Keratinocyte (primary cell): ENCODE measurements around the gene EN2. TPM values are rescaled to one million over a fixed set of nuclear protein-coding genes. Genes with fewer than 3 reads are reported as not detected.
A peak's percentile ranks its signal among the peaks of the same experiment; 100 is the strongest.

Experiments used
- DNase-seq: peaks from one replicate; pipeline ENCODE4 v3.0.0-alpha.2; 2011; ENCODE audit warnings: low read depth, missing footprints, low spot score
- FAIRE-seq: peaks from 2 replicates; lab custom pipeline; 2011; peaks lifted over from hg19 to GRCh38; lab: Jason Lieb, UNC
- H2AFZ ChIP-seq: 2 replicates; pipeline ENCODE4 v1.6.0; 2012; ENCODE audit warnings: low read length, control low read depth, inconsistent platforms; ENCODE audit not compliant: control insufficient read depth
- H3K27ac ChIP-seq: 2 replicates; pipeline ENCODE4 v1.5.1; 2011; ENCODE audit warnings: low read length; ENCODE audit not compliant: control insufficient read depth, insufficient read depth
- H3K27me3 ChIP-seq: 3 replicates; pipeline ENCODE4 v1.6.0; 2011; ENCODE audit warnings: low read length; ENCODE audit not compliant: control insufficient read depth, insufficient read depth; ENCODE audit errors: extremely low read depth
- H3K36me3 ChIP-seq, 2 experiments: 2 replicates in 1 of 2; 3 replicates in 1 of 2; pipeline ENCODE4 v1.5.1; 2011; ENCODE audit warnings: low read length in 2 of 2, mild to moderate bottlenecking in 1 of 2; ENCODE audit not compliant: control insufficient read depth in 2 of 2, insufficient read depth in 2 of 2; ENCODE audit errors: extremely low read depth in 1 of 2
- H3K4me1 ChIP-seq: 3 replicates; pipeline ENCODE4 v1.5.1; 2011; ENCODE audit warnings: low read length; ENCODE audit not compliant: control insufficient read depth, insufficient read depth; ENCODE audit errors: extremely low read depth
- H3K4me2 ChIP-seq: 3 replicates; pipeline ENCODE4 v1.6.0; 2011; ENCODE audit warnings: low read depth, low read length; ENCODE audit not compliant: control insufficient read depth, insufficient read depth; ENCODE audit errors: extremely low read depth
- H3K4me3 ChIP-seq, 3 experiments: fragments of 200-600 bp in 1 of 3; sonication (generic) in 1 of 3; 2 replicates in 2 of 3; 3 replicates in 1 of 3; pipeline ENCODE4 v1.5.1; 2011 to 2016; ENCODE audit warnings: low read length in 3 of 3, mild to moderate bottlenecking in 3 of 3, control low read depth in 2 of 3, inconsistent platforms in 1 of 3, low read depth in 1 of 3, mixed read lengths in 1 of 3, mixed run types in 1 of 3, moderate library complexity in 1 of 3; ENCODE audit not compliant: control insufficient read depth in 2 of 3, insufficient read depth in 2 of 3; ENCODE audit errors: extremely low read depth in 1 of 3
- H3K79me2 ChIP-seq: 2 replicates; pipeline ENCODE4 v1.6.0; 2012; ENCODE audit warnings: low read length; ENCODE audit not compliant: control insufficient read depth, insufficient read depth
- H3K9ac ChIP-seq: 3 replicates; pipeline ENCODE4 v1.6.0; 2011; ENCODE audit warnings: low read length; ENCODE audit not compliant: control insufficient read depth, insufficient read depth; ENCODE audit errors: extremely low read depth
- H3K9me1 ChIP-seq: 3 replicates; pipeline ENCODE4 v1.6.0; 2011; ENCODE audit warnings: low read length; ENCODE audit not compliant: control insufficient read depth, insufficient read depth; ENCODE audit errors: extremely low read depth
- H3K9me3 ChIP-seq: 2 replicates; pipeline ENCODE4 v1.5.1; 2012; ENCODE audit warnings: low read depth, low read length; ENCODE audit not compliant: control insufficient read depth
- H4K20me1 ChIP-seq: 3 replicates; pipeline ENCODE4 v1.6.0; 2011; ENCODE audit warnings: low read length; ENCODE audit not compliant: control insufficient read depth, insufficient read depth; ENCODE audit errors: extremely low read depth
- EZH2 ChIP-seq: IDR thresholded peaks from one replicate; pipeline ENCODE4 v1.6.1; 2012; ENCODE audit warnings: inconsistent platforms, mild to moderate bottlenecking, low read length, moderate library complexity
- dilution Hi-C: fragments of 300-500 bp; cut with MboI; formaldehyde crosslinking; loops from one replicate; pipeline ENCODE4 v1.7.0; 2020; ENCODE audit warnings: low sequenced_read_pairs; ENCODE audit not compliant: extremely low pct_ligation_motif_present
- polyA plus RNA-seq, 5 experiments: library from polyadenylated mRNA; depleted of rRNA in 3 of 5; stranded (reverse) in 3 of 5; stranded (forward) in 1 of 5; unstranded in 1 of 5; fragments of >200 nt; gene quantifications; 1 replicate in 1 of 5; 2 replicates in 3 of 5; 3 replicates in 1 of 5; pipeline versions ENCODE4 v1.2.1 to v1.2.3, GENCODE V29; 2011 to 2012; ENCODE audit warnings: missing spikeins in 2 of 5, low read depth in 1 of 5, low replicate concordance in 1 of 5
- TF ChIP-seq, protein P1 (sequence below), 3 experiments: IDR thresholded peaks in 1 of 3; conservative IDR thresholded peaks in 1 of 3; optimal IDR thresholded peaks in 1 of 3; 2 replicates in 2 of 3; 3 replicates in 1 of 3; pipeline versions ENCODE3 to v1.5.1; 2011; ENCODE audit warnings: low read length in 3 of 3, mild to moderate bottlenecking in 3 of 3, moderate library complexity in 2 of 3, control low read depth in 1 of 3, inconsistent platforms in 1 of 3; ENCODE audit not compliant: insufficient read depth in 2 of 3; ENCODE audit errors: extremely low read depth in 1 of 3

The EN2 gene
- polyA plus RNA-seq, 1 donor (not counting 4 experiments of a cell fraction or from before 2014, with no cell fraction given): 0.05 TPM

DNA sequence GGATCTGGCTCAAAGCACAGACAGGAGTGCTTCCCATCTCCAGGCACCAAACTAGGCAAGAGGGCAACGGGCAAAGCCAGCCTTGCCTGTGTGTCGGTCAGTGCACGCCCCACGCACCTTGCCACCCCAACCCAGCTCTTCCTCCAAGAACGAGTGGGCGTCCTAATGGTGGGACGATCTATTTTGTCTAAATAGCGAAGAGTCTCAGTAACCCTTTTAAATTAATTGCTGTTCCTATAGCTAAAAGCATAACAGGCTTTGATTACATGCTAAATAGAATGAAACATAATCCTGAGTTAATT, 12.2 kb downstream of the EN2 start:
- Histone ChIP-seq H3K36me3 (no peaks in the 10 kb centered on the region), H2AFZ (no peak overlapping the region), H3K27ac (no peak overlapping the region), H3K4me3 (no peak overlapping the region), H3K9me3 (no peaks in the 10 kb centered on the region), H3K27me3 (peaks cover 68% of the 10 kb centered on the region), H3K9me1 (no peaks in the 10 kb centered on the region), H3K79me2 (no peaks in the 10 kb centered on the region), H3K9ac (no peak overlapping the region), H3K4me1 (peaks cover 8% of the 10 kb centered on the region), H3K4me2 (no peak overlapping the region), H4K20me1 (no peaks in the 10 kb centered on the region)
- TF ChIP-seq, protein P1, sequence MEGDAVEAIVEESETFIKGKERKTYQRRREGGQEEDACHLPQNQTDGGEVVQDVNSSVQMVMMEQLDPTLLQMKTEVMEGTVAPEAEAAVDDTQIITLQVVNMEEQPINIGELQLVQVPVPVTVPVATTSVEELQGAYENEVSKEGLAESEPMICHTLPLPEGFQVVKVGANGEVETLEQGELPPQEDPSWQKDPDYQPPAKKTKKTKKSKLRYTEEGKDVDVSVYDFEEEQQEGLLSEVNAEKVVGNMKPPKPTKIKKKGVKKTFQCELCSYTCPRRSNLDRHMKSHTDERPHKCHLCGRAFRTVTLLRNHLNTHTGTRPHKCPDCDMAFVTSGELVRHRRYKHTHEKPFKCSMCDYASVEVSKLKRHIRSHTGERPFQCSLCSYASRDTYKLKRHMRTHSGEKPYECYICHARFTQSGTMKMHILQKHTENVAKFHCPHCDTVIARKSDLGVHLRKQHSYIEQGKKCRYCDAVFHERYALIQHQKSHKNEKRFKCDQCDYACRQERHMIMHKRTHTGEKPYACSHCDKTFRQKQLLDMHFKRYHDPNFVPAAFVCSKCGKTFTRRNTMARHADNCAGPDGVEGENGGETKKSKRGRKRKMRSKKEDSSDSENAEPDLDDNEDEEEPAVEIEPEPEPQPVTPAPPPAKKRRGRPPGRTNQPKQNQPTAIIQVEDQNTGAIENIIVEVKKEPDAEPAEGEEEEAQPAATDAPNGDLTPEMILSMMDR (optimal IDR thresholded peaks at IDR 0.05 in 1 of 3, IDR thresholded peaks at IDR 0.05 in 1 of 3, conservative IDR thresholded peaks at IDR 0.05 in 1 of 3; ENCODE audit: extremely low read depth in 1 of 3, insufficient read depth in 2 of 3, low read length in 3 of 3): no peak
- no peak for TF ChIP-seq EZH2
- FAIRE-seq (no peak), DNase-seq (no peak)
- dilution Hi-C loops: no loop called here

DNA sequence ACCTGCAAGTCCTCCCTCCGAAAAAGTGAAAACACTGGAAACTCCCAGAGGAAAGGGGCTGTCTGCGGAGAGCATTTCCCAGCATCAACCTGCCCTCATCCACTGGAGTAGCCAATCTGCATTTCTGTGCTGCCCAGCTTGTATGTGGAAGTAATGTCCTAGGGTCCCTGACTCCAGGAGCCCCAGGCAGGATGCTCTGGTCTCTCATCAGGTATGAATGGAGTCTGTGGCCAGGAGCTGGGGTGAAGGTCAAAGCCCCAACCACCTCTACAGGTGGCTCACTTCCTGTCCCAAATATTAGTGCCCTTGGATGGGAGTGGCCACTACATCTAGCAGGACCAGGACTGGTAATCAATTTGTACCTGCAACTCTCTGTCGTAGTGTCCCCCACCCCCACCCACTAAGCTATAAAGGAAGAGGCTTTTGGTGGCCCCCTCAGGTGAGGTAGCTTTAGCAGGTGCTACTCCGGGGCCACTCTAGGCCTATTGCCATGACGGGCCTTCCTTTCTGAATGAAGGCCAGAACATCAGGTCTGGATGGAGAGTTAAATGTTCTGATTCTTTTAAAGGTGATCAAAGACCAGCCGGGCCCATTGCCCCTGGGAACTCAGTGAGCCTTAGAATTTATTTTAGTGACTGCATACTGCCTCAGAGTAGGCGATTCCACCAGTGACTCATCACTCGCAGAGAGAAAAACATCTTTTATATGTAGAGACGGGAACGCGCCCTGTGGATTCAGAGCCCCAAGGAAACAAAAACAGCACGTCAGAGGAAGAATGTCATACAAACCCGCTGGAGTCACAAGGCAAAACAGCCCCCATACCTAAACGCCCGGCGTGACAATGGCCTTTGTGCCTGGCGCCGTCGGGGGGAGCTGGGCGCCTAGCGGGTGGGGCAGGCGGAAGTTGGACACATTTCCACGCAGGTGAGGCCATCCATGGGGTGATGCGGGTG, 13.0 kb downstream of the EN2 start:
- DNase-seq: no peak
- Histone ChIP-seq H3K79me2 (no peaks in the 10 kb centered on the region), H4K20me1 (no peaks in the 10 kb centered on the region), H3K9me1 (no peaks in the 10 kb centered on the region), H3K27me3 (peaks cover 64% of the 10 kb centered on the region), H3K4me3 (no peak overlapping the region), H3K36me3 (no peaks in the 10 kb centered on the region), H3K4me1 (peaks cover 8% of the 10 kb centered on the region), H3K4me2 (peak overlapping the region; percentile 5), H3K9me3 (no peaks in the 10 kb centered on the region), H2AFZ (no peak overlapping the region), H3K9ac (no peak overlapping the region), H3K27ac (no peak overlapping the region)
- FAIRE-seq: no peak
- dilution Hi-C loops: no loop called here
- TF ChIP-seq EZH2: no peak
- TF ChIP-seq, protein P1 (optimal IDR thresholded peaks at IDR 0.05 in 1 of 3, IDR thresholded peaks at IDR 0.05 in 1 of 3, conservative IDR thresholded peaks at IDR 0.05 in 1 of 3; ENCODE audit: extremely low read depth in 1 of 3, insufficient read depth in 2 of 3, low read length in 3 of 3): no peak
